ENCODE measurements around the gene SLC6A9. TPM values are rescaled to one million over a fixed set of nuclear protein-coding genes. Genes with fewer than 3 reads are reported as not detected.

The SLC6A9 gene
- total and polyA plus RNA-seq, 2 experiments from 2014 or later: 14.4 to 20.0 TPM

DNA sequence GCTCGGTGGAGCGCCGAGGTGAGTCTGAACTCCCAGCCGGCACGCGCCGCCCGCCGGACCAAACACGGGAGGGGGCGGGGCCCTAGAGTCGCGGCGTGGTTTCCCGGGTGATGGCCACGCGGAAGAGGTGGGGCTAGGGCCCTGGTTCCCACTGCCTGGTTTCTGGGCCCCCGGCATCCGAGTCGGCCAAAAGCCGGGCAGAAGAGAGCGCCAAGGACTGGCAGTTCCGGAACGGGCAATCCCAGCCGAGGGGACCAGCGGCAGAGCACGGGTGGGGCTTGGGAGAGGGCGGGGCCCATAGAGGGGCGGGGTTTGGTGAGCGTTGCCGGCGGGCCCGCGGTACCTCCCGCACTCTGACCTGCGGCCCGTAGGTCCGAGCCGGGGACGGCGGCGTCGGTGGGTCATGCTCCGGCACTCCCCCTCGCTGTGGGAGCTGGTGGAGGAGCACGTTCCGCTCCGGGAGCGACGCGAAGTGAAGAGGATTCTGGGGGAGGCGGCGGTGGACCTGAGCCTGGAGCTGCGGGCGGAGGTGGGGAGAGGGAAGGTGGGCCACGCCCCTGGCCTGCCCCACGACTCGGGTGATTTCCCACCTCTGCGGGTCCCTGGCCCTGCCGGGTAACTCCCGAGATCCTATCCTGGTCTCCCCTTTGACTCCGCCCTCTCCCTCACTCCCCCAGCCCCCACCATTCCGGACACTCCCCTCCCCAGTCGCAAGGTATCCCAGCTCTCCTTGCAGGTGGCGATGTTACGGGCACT is 39.6 kb downstream of the SLC6A9 start, which contains the start of gene CCDC24 (continued):
- 0 out of 2 replicates have a peak, but pooled peaks have one; percentile 29 for TF ChIP-seq CREB1 (CRISPR knock-in tag; IDR thresholded peaks at IDR 0.05; ENCODE audit: low read depth)
- no peak for TF ChIP-seq ZNF114 (CRISPR knock-in tag; IDR thresholded peaks at IDR 0.05)
- no peak for TF ChIP-seq JUNB (IDR thresholded peaks at IDR 0.05; ENCODE audit: unreplicated experiment)
- TF ChIP-seq EZH2phosphoT487 (IDR thresholded peaks at IDR 0.05; ENCODE audit: unreplicated experiment): no peak
- TF ChIP-seq, protein P1, sequence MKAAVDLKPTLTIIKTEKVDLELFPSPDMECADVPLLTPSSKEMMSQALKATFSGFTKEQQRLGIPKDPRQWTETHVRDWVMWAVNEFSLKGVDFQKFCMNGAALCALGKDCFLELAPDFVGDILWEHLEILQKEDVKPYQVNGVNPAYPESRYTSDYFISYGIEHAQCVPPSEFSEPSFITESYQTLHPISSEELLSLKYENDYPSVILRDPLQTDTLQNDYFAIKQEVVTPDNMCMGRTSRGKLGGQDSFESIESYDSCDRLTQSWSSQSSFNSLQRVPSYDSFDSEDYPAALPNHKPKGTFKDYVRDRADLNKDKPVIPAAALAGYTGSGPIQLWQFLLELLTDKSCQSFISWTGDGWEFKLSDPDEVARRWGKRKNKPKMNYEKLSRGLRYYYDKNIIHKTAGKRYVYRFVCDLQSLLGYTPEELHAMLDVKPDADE (IDR thresholded peaks at IDR 0.05): peak; percentile 33; the same call in 1 of the 2 replicates
- TF ChIP-seq, protein P2, sequence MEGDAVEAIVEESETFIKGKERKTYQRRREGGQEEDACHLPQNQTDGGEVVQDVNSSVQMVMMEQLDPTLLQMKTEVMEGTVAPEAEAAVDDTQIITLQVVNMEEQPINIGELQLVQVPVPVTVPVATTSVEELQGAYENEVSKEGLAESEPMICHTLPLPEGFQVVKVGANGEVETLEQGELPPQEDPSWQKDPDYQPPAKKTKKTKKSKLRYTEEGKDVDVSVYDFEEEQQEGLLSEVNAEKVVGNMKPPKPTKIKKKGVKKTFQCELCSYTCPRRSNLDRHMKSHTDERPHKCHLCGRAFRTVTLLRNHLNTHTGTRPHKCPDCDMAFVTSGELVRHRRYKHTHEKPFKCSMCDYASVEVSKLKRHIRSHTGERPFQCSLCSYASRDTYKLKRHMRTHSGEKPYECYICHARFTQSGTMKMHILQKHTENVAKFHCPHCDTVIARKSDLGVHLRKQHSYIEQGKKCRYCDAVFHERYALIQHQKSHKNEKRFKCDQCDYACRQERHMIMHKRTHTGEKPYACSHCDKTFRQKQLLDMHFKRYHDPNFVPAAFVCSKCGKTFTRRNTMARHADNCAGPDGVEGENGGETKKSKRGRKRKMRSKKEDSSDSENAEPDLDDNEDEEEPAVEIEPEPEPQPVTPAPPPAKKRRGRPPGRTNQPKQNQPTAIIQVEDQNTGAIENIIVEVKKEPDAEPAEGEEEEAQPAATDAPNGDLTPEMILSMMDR (conservative IDR thresholded peaks at IDR 0.05; ENCODE audit: low read depth in 2 of 2): no peak
- no peak for TF ChIP-seq STAT1 (IDR thresholded peaks at IDR 0.05; ENCODE audit: unreplicated experiment)

DNA sequence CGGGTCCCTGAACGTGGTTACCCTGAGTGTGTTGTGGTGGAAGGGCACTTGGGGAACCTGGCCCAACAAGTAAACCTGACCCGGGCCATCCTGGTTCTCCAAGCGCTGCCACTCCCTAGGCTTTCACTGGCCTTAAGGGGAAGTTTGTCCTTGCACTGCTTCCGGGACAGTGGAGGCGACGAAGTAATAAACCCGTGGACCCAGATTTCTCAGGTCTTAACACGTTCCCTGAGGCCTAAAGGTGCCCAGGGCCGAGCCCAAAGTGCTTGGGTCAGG is 40.1 kb downstream of the SLC6A9 start:
- ATAC-seq: peak; percentile 6; the same call in 2 of the 3 replicates
- Histone ChIP-seq H3K36me3 (ENCODE audit: insufficient read depth) (no peaks in the 10 kb centered on the region), H3K27ac (ENCODE audit: low read depth) (peak overlapping the region; percentile 72; the same call in 1 of the 2 replicates), H3K9me2 (ENCODE audit: insufficient read depth) (no peaks in the 10 kb centered on the region), H2AFZ (peak overlapping the region; percentile 96), H3K27me3 (ENCODE audit: insufficient read depth) (peaks cover 11% of the 10 kb centered on the region; the same call in 1 of the 2 replicates), H4K20me1 (replicated peaks; ENCODE audit: insufficient read depth) (no peaks in the 10 kb centered on the region), H3F3A (replicated peaks; ENCODE audit: low read depth) (peaks cover 21% of the 10 kb centered on the region), H3K4me3 (peak overlapping the region; percentile 82), H3K79me2 (replicated peaks; ENCODE audit: insufficient read depth) (no peaks in the 10 kb centered on the region), H3K4me1 (ENCODE audit: insufficient read depth) (peaks cover 10% of the 10 kb centered on the region), H3K4me2 (peak overlapping the region; percentile 97)
- Mint-ChIP-seq H3K4me1 (peaks cover 18% of the 10 kb centered on the region), H3K9me3 (no peaks in the 10 kb centered on the region), H3K27ac (peak overlapping the region; percentile 59; the same call in 1 of the 2 replicates), H3K4me3 (peak overlapping the region; percentile 87), H3K27me3 (ENCODE audit: insufficient read depth, low read depth, poor library complexity) (peaks cover 42% of the 10 kb centered on the region), H3K36me3 (ENCODE audit: low read depth) (peaks cover 5% of the 10 kb centered on the region; the same call in 2 of the 3 replicates)
- no peak for TF ChIP-seq JUNB (IDR thresholded peaks at IDR 0.05; ENCODE audit: unreplicated experiment)
- TF ChIP-seq, protein P2 (conservative IDR thresholded peaks at IDR 0.05; ENCODE audit: low read depth in 2 of 2): no peak
- no peak for DNase-seq (ENCODE audit: low spot score)

Data from GM23338 (cell line).